ENCODE data around the gene KRT77.

Gene KRT77

GRCh38 chr12:52686063-52686462 is 17.3 kb downstream of the KRT77 start:
- H3K4me1 ChIP-seq, result peaks cover 0 to 6% (median 4%) of the 10 kb centered on the region in 10 experiments; a peak in 9 of 20 replicates
- H4K20me1 ChIP-seq, result 0 out of 22 replicates have a peak, but pooled peaks cover 0 to 2% (median 0%) of the 10 kb centered on the region in 11 experiments
- no peak overlapping the region for H3K4me2 ChIP-seq
- no peaks in the 10 kb centered on the region for H3K36me3 ChIP-seq
- H3K27me3 ChIP-seq, result peaks cover 16 to 26% (median 17%) of the 10 kb centered on the region in 11 experiments
- no peak for TF ChIP-seq Cebpa-rat (IDR thresholded peaks at IDR 0.05)
- no peak overlapping the region for H3K9ac ChIP-seq
- H3K27ac ChIP-seq, result no peak overlapping the region
- H3K9me3 ChIP-seq (replicated peaks in 1 of 11), result no peaks in the 10 kb centered on the region
- H3K4me3 ChIP-seq, result no peak overlapping the region

- H3K4me2 ChIP-seq, result no peak overlapping the region
- H3K9ac ChIP-seq, result no peak overlapping the region
- 0 out of 22 replicates have a peak, but pooled peaks cover 0 to 2% (median 0%) of the 10 kb centered on the region in 11 experiments for H4K20me1 ChIP-seq
- H3K36me3 ChIP-seq, result no peaks in the 10 kb centered on the region
- no peak for TF ChIP-seq Cebpa-rat (IDR thresholded peaks at IDR 0.05)
- H3K27ac ChIP-seq, result no peak overlapping the region
- H3K4me3 ChIP-seq, result no peak overlapping the region
- peaks cover 10 to 20% (median 11%) of the 10 kb centered on the region in 11 experiments for H3K27me3 ChIP-seq
- no peaks in the 10 kb centered on the region for H3K9me3 ChIP-seq (replicated peaks in 1 of 11)
- H3K4me1 ChIP-seq, result no peaks in the 10 kb centered on the region
Observed at GRCh38 chr12:52685406-52685890, 17.9 kb downstream of the KRT77 start.

- no peak overlapping the region for H3K4me3 ChIP-seq
- no peaks in the 10 kb centered on the region for H4K20me1 ChIP-seq
- no peaks in the 10 kb centered on the region for H3K9me3 ChIP-seq (replicated peaks in 1 of 11)
- no peak overlapping the region for H3K27ac ChIP-seq
- peaks cover 0 to 9% (median 1%) of the 10 kb centered on the region in 11 experiments; a peak in 17 of 22 replicates for H3K27me3 ChIP-seq
- no peak for TF ChIP-seq Cebpa-rat (IDR thresholded peaks at IDR 0.05)
- no peak overlapping the region for H3K9ac ChIP-seq
- no peaks in the 10 kb centered on the region for H3K4me1 ChIP-seq
- no peaks in the 10 kb centered on the region for H3K36me3 ChIP-seq
- no peak overlapping the region for H3K4me2 ChIP-seq
Observed at GRCh38 chr12:52684431-52684830, 18.9 kb downstream of the KRT77 start.

GRCh38 chr12:52683575-52684300 is 19.6 kb downstream of the KRT77 start:
- no peak overlapping the region for H3K27ac ChIP-seq
- H3K4me3 ChIP-seq, result no peak overlapping the region

GRCh38 chr12:52682938-52683574 is 20.3 kb downstream of the KRT77 start:
- Histone ChIP-seq H3K36me3 (no peaks in the 10 kb centered on the region), H3K9ac (no peak overlapping the region), H3K4me2 (no peak overlapping the region), H3K9me3 (replicated peaks in 1 of 11) (no peaks in the 10 kb centered on the region), H3K4me1 (no peaks in the 10 kb centered on the region), H3K27me3 (0 out of 22 replicates have a peak, but pooled peaks cover 0 to 6% (median 0%) of the 10 kb centered on the region in 11 experiments), H3K4me3 (no peak overlapping the region), H4K20me1 (no peaks in the 10 kb centered on the region), H3K27ac (no peak overlapping the region)
- no peak for TF ChIP-seq Cebpa-rat (IDR thresholded peaks at IDR 0.05)

More at GRCh38 chr12:52683575-52684300, 19.6 kb downstream of the KRT77 start:
- no peak overlapping the region for H3K4me2 ChIP-seq
- H3K27me3 ChIP-seq, result peaks cover 0 to 7% (median 0%) of the 10 kb centered on the region in 11 experiments; a peak in 5 of 22 replicates
- no peaks in the 10 kb centered on the region for H3K36me3 ChIP-seq
- TF ChIP-seq Cebpa-rat (IDR thresholded peaks at IDR 0.05), result no peak
- no peaks in the 10 kb centered on the region for H4K20me1 ChIP-seq
- H3K9me3 ChIP-seq (replicated peaks in 1 of 11), result no peaks in the 10 kb centered on the region
- no peak overlapping the region for H3K9ac ChIP-seq
- no peaks in the 10 kb centered on the region for H3K4me1 ChIP-seq

GRCh38 chr12:52682381-52682660 is 21.0 kb downstream of the KRT77 start:
- no peak overlapping the region for H3K27ac ChIP-seq
- no peaks in the 10 kb centered on the region for H3K4me1 ChIP-seq
- H3K4me3 ChIP-seq, result no peak overlapping the region
- H3K27me3 ChIP-seq, result no peaks in the 10 kb centered on the region
- no peaks in the 10 kb centered on the region for H3K9me3 ChIP-seq (replicated peaks in 1 of 11)
- TF ChIP-seq Cebpa-rat (IDR thresholded peaks at IDR 0.05), result no peak
- no peak overlapping the region for H3K4me2 ChIP-seq
- no peak overlapping the region for H3K9ac ChIP-seq
- H3K36me3 ChIP-seq, result no peaks in the 10 kb centered on the region
- no peaks in the 10 kb centered on the region for H4K20me1 ChIP-seq

GRCh38 chr12:52681526-52682380 is 21.6 kb downstream of the KRT77 start:
- Histone ChIP-seq H3K27me3 (no peaks in the 10 kb centered on the region), H3K9me3 (replicated peaks in 1 of 11) (no peaks in the 10 kb centered on the region)

GRCh38 chr12:52680363-52680762 is 23.0 kb downstream of the KRT77 start, which contains the start of gene KRT1:
KRT1 (minus strand) TSS chr12:52680407; CDS start chr12:52680348, 59 bp downstream.
- H3K27ac ChIP-seq, result no peak within 1 kb of the TSS
- H3K36me3 ChIP-seq, result no peaks in the 10 kb centered on the region
- no peaks in the 10 kb centered on the region for H3K27me3 ChIP-seq
- H3K9me3 ChIP-seq (replicated peaks in 1 of 11), result no peaks in the 10 kb centered on the region
- no peak within 1 kb of the TSS for H3K4me3 ChIP-seq
- H3K4me1 ChIP-seq, result no peaks in the 10 kb centered on the region
- H3K4me2 ChIP-seq, result no peak within 1 kb of the TSS
- H4K20me1 ChIP-seq, result no peaks in the 10 kb centered on the region
- no peak for TF ChIP-seq Cebpa-rat (IDR thresholded peaks at IDR 0.05)
- no peak within 1 kb of the TSS for H3K9ac ChIP-seq

More at GRCh38 chr12:52681526-52682380, 21.6 kb downstream of the KRT77 start:
- H4K20me1 ChIP-seq, result no peaks in the 10 kb centered on the region
- H3K36me3 ChIP-seq, result no peaks in the 10 kb centered on the region
- no peak overlapping the region for H3K4me2 ChIP-seq
- TF ChIP-seq Cebpa-rat (IDR thresholded peaks at IDR 0.05), result no peak
- H3K4me3 ChIP-seq, result no peak overlapping the region
- no peak overlapping the region for H3K9ac ChIP-seq
- H3K27ac ChIP-seq, result no peak overlapping the region
- no peaks in the 10 kb centered on the region for H3K4me1 ChIP-seq

GRCh38 chr12:52679875-52680274 is 23.4 kb downstream of the KRT77 start:
- no peaks in the 10 kb centered on the region for H3K9me3 ChIP-seq (replicated peaks in 1 of 11)
- no peaks in the 10 kb centered on the region for H3K36me3 ChIP-seq
- no peaks in the 10 kb centered on the region for H3K27me3 ChIP-seq
- H3K4me3 ChIP-seq, result no peak overlapping the region
- H4K20me1 ChIP-seq, result no peaks in the 10 kb centered on the region
- H3K4me2 ChIP-seq, result no peak overlapping the region
- no peak for TF ChIP-seq Cebpa-rat (IDR thresholded peaks at IDR 0.05)
- no peaks in the 10 kb centered on the region for H3K4me1 ChIP-seq
- H3K27ac ChIP-seq, result no peak overlapping the region
- no peak overlapping the region for H3K9ac ChIP-seq

All from BLaER1 treated with 17β-estradiol and CSF1 and Interleukin-3, amounts not matched to agents 10 nM and 100 nM (cell line).